ENCODE data around the gene NID2. TPM values are rescaled to one million over a fixed set of nuclear protein-coding genes. Genes with fewer than 3 reads are reported as not detected.

The NID2 gene
- total and polyA plus RNA-seq, 10 of the 15 experiments (the other 5 are each of a cell fraction or from before 2014, with no cell fraction given), result 0.04 to 0.49 (median 0.23) TPM; not detected in 3

GRCh38 chr14:52068615-52069306, at the start of gene NID2 (continued):
- no peak for TF ChIP-seq BRCA1 (IDR thresholded peaks at IDR 0.05; ENCODE audit: low read depth, low read length)

- no peak for DNase-seq (ENCODE audit: low read depth, low spot score)
- no peak for FAIRE-seq
- intact Hi-C loops (cut with micrococcal nuclease; ENCODE audit: unreplicated experiment) (no loop called here), in situ Hi-C loops (cut with MboI) (no loop called here)
- no peak overlapping the region for H3K27ac ChIP-seq (ENCODE audit: control insufficient read depth, insufficient read depth)
- no TSS peak for BruUV-seq (replicated peaks)
- CTCF ChIA-PET, result no interaction called here
- RAD21 ChIA-PET (ENCODE audit: unreplicated experiment), result no interaction called here
- SMC1A ChIA-PET (ENCODE audit: uncharacterized antibody, unreplicated experiment), result no interaction called here
- H3K4me1 ChIP-seq (ENCODE audit: control insufficient read depth, insufficient read depth, low read length), result no peaks in the 10 kb centered on the region
- no peak overlapping the region for H2AFZ ChIP-seq (ENCODE audit: control insufficient read depth, low read depth, low read length)
- H3K4me2 ChIP-seq (ENCODE audit: control insufficient read depth, insufficient read depth), result no peak overlapping the region
- H3K4me3 ChIP-seq, result no peak overlapping the region
- H3K79me2 ChIP-seq (ENCODE audit: control insufficient read depth, insufficient read depth, low read length), result no peaks in the 10 kb centered on the region
- TF ChIP-seq TAF1 (IDR thresholded peaks at IDR 0.05; ENCODE audit: borderline replicate concordance, low read depth, low read length) (no peak), SUZ12 (IDR thresholded peaks at IDR 0.05; ENCODE audit: unreplicated experiment) (no peak), BRCA1 (IDR thresholded peaks at IDR 0.05; ENCODE audit: low read depth, low read length) (no peak), BHLHE40 (IDR thresholded peaks at IDR 0.05; ENCODE audit: borderline replicate concordance in 1 of 2, low read depth in 2 of 2, low read length in 1 of 2) (no peak), ZSCAN29 (IDR thresholded peaks at IDR 0.05) (no peak), CHD1 (IDR thresholded peaks at IDR 0.05; ENCODE audit: low read depth, low read length) (no peak)
- no peak overlapping the region for H3K9ac ChIP-seq (ENCODE audit: control insufficient read depth, insufficient read depth, low read length)
- WGBS (ENCODE audit: insufficient coverage, insufficient replicate concordance, low lambda C conversion rate, missing lambda C conversion rate), result 45% methylated on average over 14 of the region's 14 CpGs
- no peaks in the 10 kb centered on the region for H3K36me3 ChIP-seq (ENCODE audit: control insufficient read depth in 2 of 2, insufficient read depth in 2 of 2, low read length in 1 of 2)
- H3K27me3 ChIP-seq (replicated peaks in 1 of 2; ENCODE audit: control insufficient read depth in 2 of 2, insufficient read depth in 2 of 2, low read length in 1 of 2), result no peaks in the 10 kb centered on the region
- POLR2A ChIA-PET, result no interaction called here
- no peaks in the 10 kb centered on the region for H3K9me3 ChIP-seq (replicated peaks; ENCODE audit: control insufficient read depth, insufficient read depth, low read length)
- no peak for ATAC-seq
- H4K20me1 ChIP-seq (ENCODE audit: control insufficient read depth, insufficient read depth), result no peaks in the 10 kb centered on the region
Measured at GRCh38 chr14:52117111-52117832, 48.4 kb upstream of the NID2 start.

Data from GM12878 (cell line).